ENCODE data around the gene JPT1.

The JPT1 gene

DNA sequence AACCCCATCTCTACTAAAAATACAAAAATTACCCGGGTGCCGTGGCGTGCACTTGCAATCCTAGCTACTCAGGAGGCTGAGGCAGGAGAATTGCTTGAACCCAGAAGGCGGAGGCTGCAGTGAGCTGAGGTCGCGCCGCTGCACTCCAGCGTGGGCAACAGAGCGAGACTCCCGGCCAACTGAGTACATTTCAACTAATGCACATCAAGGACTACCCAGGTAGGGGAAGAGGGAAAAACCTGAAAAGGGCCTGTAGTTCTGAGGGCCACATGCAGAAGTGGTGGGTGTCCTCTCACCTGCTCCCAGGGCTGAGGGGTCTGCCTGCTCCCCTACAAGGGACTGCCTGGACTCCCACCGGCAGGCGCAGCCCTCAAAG, 67.1 kb downstream of the JPT1 start:
- in situ Hi-C loops (cut with HindIII; ENCODE audit: low sequenced_read_pairs) = no loop called here
- DNase-seq (ENCODE audit: low read depth, low spot score) = no peak
- TF ChIP-seq, protein P1, sequence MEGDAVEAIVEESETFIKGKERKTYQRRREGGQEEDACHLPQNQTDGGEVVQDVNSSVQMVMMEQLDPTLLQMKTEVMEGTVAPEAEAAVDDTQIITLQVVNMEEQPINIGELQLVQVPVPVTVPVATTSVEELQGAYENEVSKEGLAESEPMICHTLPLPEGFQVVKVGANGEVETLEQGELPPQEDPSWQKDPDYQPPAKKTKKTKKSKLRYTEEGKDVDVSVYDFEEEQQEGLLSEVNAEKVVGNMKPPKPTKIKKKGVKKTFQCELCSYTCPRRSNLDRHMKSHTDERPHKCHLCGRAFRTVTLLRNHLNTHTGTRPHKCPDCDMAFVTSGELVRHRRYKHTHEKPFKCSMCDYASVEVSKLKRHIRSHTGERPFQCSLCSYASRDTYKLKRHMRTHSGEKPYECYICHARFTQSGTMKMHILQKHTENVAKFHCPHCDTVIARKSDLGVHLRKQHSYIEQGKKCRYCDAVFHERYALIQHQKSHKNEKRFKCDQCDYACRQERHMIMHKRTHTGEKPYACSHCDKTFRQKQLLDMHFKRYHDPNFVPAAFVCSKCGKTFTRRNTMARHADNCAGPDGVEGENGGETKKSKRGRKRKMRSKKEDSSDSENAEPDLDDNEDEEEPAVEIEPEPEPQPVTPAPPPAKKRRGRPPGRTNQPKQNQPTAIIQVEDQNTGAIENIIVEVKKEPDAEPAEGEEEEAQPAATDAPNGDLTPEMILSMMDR (IDR thresholded peaks at IDR 0.05; ENCODE audit: low read depth, low read length) = no peak
- H3K4me3 ChIP-seq (ENCODE audit: low read depth, low read length) = peak overlapping the region; percentile 44

DNA sequence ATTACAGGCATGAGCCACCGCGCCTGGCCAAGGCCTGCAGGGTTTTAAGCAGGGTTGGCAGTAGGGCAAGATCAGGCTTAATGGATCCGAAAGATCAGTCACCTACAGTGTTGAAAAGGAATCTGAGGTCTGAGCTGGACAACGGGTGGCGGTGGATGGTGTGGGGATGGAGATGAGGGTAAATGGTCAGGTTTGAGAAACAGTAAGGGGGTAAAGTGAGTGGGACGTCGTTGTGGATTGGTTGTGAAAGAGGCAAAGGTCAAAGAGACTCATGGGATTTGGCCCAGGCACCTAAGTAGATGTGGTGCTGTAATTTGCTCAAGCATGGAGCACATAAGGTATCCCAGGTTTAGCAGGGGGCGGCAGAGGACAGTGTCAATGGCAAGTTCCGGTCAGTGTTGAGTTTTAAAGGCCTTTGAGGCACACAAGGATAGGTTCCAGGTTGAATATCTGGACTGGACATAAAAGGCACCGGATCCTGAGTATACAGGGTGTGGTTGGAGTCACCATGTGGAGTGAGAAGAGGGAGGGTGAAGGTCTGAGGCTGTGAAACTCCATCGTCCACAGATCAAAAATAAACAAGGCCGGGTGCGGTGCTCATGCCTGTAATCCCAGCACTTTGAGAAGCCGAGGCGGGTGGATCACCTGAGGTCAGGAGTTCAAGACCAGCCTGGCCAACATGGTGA, 67.7 kb downstream of the JPT1 start:
- TF ChIP-seq, protein P1 (IDR thresholded peaks at IDR 0.05; ENCODE audit: low read depth, low read length) = no peak
- in situ Hi-C loops (cut with HindIII; ENCODE audit: low sequenced_read_pairs) = no loop called here
- H3K4me3 ChIP-seq (ENCODE audit: low read depth, low read length) = no peak overlapping the region
- DNase-seq (ENCODE audit: low read depth, low spot score) = no peak
